Measurements from ENCODE around the gene IL25. TPM values are rescaled to one million over a fixed set of nuclear protein-coding genes. Genes with fewer than 3 reads are reported as not detected.

The IL25 gene
- total RNA-seq, 4 donors from 2014 or later = not detected

DNA sequence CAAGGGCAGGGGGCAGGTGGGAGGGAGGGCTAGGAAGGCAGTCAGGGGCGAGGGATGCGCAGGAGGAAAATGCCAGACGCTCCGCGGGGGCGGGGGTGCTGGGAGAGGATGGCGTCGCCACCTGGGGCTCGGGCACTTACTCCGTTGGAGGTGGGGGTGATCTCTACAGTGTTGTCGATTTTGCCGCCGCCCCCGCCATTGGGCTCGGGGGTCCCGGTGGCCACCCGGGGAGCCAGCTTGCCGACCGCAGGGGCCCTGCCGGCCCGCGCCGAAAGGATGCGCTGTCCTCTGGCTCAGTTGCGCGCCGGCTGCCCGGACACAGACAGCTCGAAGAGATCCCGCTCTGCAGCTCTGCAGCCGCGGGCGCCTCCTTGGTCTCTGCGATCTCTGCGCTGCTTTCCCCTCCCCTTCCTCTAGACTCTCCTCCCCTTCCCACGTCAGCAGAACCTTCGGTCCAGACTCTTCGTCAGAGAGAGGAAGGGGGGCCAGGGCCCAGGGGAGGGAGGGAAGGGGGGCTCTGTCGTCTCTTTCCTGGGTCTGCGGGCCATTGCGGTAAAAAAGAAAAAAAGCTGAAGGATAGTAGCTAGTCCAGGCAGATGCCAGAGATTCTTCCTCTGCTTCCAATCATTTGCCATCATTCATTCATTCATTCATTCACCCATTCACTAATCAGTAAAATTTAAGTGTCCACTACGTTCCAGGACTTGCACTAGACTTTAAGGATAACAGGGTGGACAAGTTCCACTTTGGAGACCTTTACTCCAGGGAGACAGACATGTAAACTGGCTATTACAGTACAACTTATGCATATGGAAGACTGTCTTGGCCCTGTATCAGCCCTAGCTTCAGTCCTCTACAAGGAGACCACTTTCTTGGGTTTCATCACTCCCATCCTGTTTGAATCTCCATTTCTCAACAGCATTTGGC, 19.8 kb upstream of the IL25 start, which contains the start of gene SLC22A17:
Gene SLC22A17, minus strand, starts transcription at position 382 of the 927 bp plus-strand sequence.
- no peak for TF ChIP-seq POLR2A (IDR thresholded peaks at IDR 0.05)
- TF ChIP-seq, protein P1, sequence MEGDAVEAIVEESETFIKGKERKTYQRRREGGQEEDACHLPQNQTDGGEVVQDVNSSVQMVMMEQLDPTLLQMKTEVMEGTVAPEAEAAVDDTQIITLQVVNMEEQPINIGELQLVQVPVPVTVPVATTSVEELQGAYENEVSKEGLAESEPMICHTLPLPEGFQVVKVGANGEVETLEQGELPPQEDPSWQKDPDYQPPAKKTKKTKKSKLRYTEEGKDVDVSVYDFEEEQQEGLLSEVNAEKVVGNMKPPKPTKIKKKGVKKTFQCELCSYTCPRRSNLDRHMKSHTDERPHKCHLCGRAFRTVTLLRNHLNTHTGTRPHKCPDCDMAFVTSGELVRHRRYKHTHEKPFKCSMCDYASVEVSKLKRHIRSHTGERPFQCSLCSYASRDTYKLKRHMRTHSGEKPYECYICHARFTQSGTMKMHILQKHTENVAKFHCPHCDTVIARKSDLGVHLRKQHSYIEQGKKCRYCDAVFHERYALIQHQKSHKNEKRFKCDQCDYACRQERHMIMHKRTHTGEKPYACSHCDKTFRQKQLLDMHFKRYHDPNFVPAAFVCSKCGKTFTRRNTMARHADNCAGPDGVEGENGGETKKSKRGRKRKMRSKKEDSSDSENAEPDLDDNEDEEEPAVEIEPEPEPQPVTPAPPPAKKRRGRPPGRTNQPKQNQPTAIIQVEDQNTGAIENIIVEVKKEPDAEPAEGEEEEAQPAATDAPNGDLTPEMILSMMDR (IDR thresholded peaks at IDR 0.05) = no peak
- no peaks in the 10 kb centered on the region for H3K36me3 ChIP-seq
- peak; percentile 48 to 78 (median 63) for DNase-seq
- H3K27ac ChIP-seq = peak within 1 kb of the TSS in 3 of 4 donors; percentile 10 to 63 (median 53)
- H3K4me3 ChIP-seq = peak within 1 kb of the TSS; percentile 41 to 59 (median 56)
- H3K4me1 ChIP-seq = peaks cover 0 to 16% (median 6%) of the 10 kb centered on the region in 4 donors
- no peaks in the 10 kb centered on the region for H3K9me3 ChIP-seq
- peaks cover 0 to 6% of the 10 kb centered on the region in 2 donors for H3K27me3 ChIP-seq

DNA sequence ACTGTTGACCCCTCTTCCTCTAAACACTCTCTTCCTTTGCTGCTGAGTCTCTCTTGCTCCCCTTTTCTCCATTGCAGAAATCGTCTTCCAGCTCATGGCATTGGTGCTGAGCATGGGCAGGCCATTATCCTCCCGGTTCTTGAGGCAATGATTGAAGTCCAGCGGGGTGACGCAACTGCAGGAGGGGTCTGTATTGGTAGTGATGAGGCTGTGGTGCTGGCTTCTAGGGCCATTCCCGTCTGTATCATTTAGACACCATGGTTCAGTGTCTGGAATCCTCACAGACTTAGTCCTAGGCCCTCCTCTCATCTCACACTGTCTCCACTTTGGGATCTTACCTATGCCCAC, 19.2 kb upstream of the IL25 start:
- Histone ChIP-seq H3K27ac (peak overlapping the region in 1 of 4 donors; percentile 53), H3K27me3 (peaks cover 0 to 6% of the 10 kb centered on the region in 2 donors), H3K9me3 (no peaks in the 10 kb centered on the region), H3K4me3 (no peak overlapping the region), H3K4me1 (peaks cover 0 to 16% (median 6%) of the 10 kb centered on the region in 4 donors), H3K36me3 (no peaks in the 10 kb centered on the region)
- TF ChIP-seq, protein P1 (IDR thresholded peaks at IDR 0.05) = no peak
- TF ChIP-seq POLR2A (IDR thresholded peaks at IDR 0.05) = no peak
- DNase-seq = peak in 1 of 3 donors; percentile 25

DNA sequence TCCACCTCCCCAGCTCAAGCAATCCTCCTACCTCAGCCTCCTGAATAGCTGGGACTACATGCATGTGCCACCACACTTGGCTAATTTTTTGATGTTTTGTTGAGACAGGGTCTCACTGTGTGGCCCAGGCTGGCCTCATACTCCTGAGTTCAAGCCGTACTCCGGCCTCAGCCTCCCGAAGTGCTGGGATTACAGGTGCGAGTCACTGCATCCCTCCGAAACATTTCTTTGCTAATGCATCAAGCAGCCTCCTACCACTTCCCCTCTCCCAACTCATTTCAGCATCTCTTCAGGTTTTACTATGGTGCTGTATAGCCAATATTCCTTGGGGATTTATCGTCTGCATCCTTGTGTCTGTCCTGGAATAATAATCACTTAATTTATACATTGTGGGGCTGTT, 17.6 kb upstream of the IL25 start:
- no peak overlapping the region for H3K4me3 ChIP-seq
- peak in 1 of 3 donors; percentile 4 for DNase-seq
- peaks cover 0 to 16% (median 6%) of the 10 kb centered on the region in 4 donors for H3K4me1 ChIP-seq
- H3K27ac ChIP-seq = no peak overlapping the region
- TF ChIP-seq POLR2A (IDR thresholded peaks at IDR 0.05) = no peak
- TF ChIP-seq, protein P1 (IDR thresholded peaks at IDR 0.05) = no peak
- H3K36me3 ChIP-seq = no peaks in the 10 kb centered on the region
- no peaks in the 10 kb centered on the region for H3K9me3 ChIP-seq
- H3K27me3 ChIP-seq = peaks cover 0 to 6% of the 10 kb centered on the region in 2 donors

DNA sequence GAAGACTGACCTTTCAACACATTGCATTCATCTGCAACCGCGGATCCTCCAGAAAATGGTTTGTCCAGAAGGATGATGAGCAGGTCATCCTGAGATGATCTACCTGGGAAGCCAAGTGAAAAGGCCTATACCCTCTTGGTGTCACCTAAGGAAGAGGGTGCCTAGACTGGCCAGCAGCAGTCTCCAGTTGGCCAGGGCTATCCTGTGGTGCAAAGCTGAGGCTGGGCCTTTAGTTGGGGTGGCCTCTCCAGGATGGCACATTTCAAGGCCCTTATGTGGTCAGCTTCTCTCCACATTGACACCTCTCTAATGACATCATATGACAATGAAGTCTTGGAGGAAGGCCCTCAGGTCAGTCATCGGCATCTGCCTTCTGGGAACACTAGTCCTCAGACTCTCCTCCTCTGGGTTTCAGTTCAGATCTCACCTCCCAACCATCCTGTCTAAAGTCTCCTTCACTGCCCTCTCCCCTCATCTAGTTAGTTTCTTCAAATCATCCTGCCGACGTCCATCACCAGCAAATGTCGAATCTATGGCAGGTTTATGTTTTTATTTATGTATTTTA, 16.7 kb upstream of the IL25 start:
- TF ChIP-seq, protein P1 (IDR thresholded peaks at IDR 0.05) = no peak
- TF ChIP-seq POLR2A (IDR thresholded peaks at IDR 0.05) = no peak
- H3K9me3 ChIP-seq = no peaks in the 10 kb centered on the region
- H3K4me1 ChIP-seq = peaks cover 0 to 16% (median 6%) of the 10 kb centered on the region in 4 donors
- H3K27me3 ChIP-seq = peaks cover 0 to 6% of the 10 kb centered on the region in 2 donors
- H3K27ac ChIP-seq = no peak overlapping the region
- H3K36me3 ChIP-seq = no peaks in the 10 kb centered on the region
- no peak overlapping the region for H3K4me3 ChIP-seq
- peak in 1 of 3 donors; percentile 9 for DNase-seq

DNA sequence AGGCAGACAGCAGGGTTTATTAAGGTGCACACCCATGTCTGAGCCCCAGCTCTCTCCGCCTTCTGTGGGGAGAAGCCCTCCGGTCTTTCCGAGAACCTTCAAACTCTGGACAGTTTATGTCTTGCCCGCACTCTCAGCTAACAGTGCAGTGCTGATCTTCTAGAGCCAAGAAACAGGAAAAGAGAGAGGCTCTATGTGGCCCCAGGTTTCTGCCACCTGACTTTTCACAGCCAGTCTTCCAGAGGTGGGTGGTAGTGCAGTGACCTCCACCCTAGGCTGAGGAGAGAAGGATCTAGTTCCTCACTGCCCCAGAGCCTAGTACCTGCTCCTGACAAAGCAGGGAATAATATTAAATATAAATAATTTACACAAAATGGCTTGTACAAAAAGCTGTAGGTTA, 15.9 kb upstream of the IL25 start:
- Histone ChIP-seq H3K27ac (no peak overlapping the region), H3K4me3 (no peak overlapping the region), H3K9me3 (no peaks in the 10 kb centered on the region), H3K27me3 (peaks cover 0 to 5% of the 10 kb centered on the region in 2 donors), H3K4me1 (peaks cover 0 to 16% (median 6%) of the 10 kb centered on the region in 4 donors), H3K36me3 (no peaks in the 10 kb centered on the region)
- TF ChIP-seq POLR2A (IDR thresholded peaks at IDR 0.05) = no peak
- TF ChIP-seq, protein P1 (IDR thresholded peaks at IDR 0.05) = no peak
- peak in 1 of 3 donors; percentile 6 for DNase-seq

Measured in Peyer's patch (tissue), 4 donors.